ENCODE measurements around the gene LRP4.
"Not testable (repeated sequence)": the region's sequence is repeated elsewhere in the genome, so short reads cannot be mapped to it uniquely, and the experiment has no call there.

LRP4 gene

GRCh38 chr11:46918083-46918787, at the start of gene LRP4:
LRP4 (minus strand) TSS chr11:46918550; CDS start chr11:46918379, 171 bp downstream.
- DNase-seq, result no peak

- no peak for DNase-seq
Observed at GRCh38 chr11:46967962-46968361, 49.6 kb upstream of the LRP4 start.

- DNase-seq, result no peak
Observed at GRCh38 chr11:46966773-46967172, 48.4 kb upstream of the LRP4 start.

- DNase-seq, result no peak
Observed at GRCh38 chr11:46963844-46964243, 45.5 kb upstream of the LRP4 start.

- DNase-seq, result not testable (repeated sequence)
Observed at GRCh38 chr11:46961886-46962285, 43.5 kb upstream of the LRP4 start.

GRCh38 chr11:46961041-46961440, 42.7 kb upstream of the LRP4 start:
- DNase-seq, result no peak

- DNase-seq, result no peak
Observed at GRCh38 chr11:46958777-46959176, 40.4 kb upstream of the LRP4 start.

GRCh38 chr11:46953093-46953492, 34.7 kb upstream of the LRP4 start:
- DNase-seq, result no peak

- no peak for DNase-seq
Observed at GRCh38 chr11:46952553-46952952, 34.2 kb upstream of the LRP4 start.

GRCh38 chr11:46951864-46952263, 33.5 kb upstream of the LRP4 start:
- DNase-seq, result no peak

- no peak for DNase-seq
Observed at GRCh38 chr11:46949297-46949696, 30.9 kb upstream of the LRP4 start.

- no peak for DNase-seq
Observed at GRCh38 chr11:46948378-46949131, 30.2 kb upstream of the LRP4 start.

- no peak for DNase-seq
Observed at GRCh38 chr11:46947399-46948077, 29.2 kb upstream of the LRP4 start.

- DNase-seq, result no peak
Observed at GRCh38 chr11:46944356-46945075, 26.2 kb upstream of the LRP4 start.

GRCh38 chr11:46942172-46942571, 23.8 kb upstream of the LRP4 start:
- DNase-seq, result no peak

- DNase-seq, result peak; percentile 89
Observed at GRCh38 chr11:46936138-46937110, 18.1 kb upstream of the LRP4 start, which contains the start of gene CSTPP1. CSTPP1 (plus strand) TSS chr11:46936761; CDS start chr11:46936806, 45 bp downstream.

- DNase-seq, result no peak
Observed at GRCh38 chr11:46930089-46930488, 11.7 kb upstream of the LRP4 start.

- not testable (repeated sequence) for DNase-seq
Observed at GRCh38 chr11:46928701-46929100, 10.4 kb upstream of the LRP4 start.

GRCh38 chr11:46927928-46928327, 9.6 kb upstream of the LRP4 start:
- not testable (repeated sequence) for DNase-seq

- no peak for DNase-seq
Observed at GRCh38 chr11:46920755-46921154, 2.4 kb upstream of the LRP4 start.

GRCh38 chr11:46918788-46919513, 601 bp upstream of the LRP4 start:
- no peak for DNase-seq

Measured in activated CD4-positive, alpha-beta T cell treated with anti-CD3 and anti-CD28 coated beads for 1 hour (primary cell).